NCI-H69 (cell line): ENCODE measurements around the gene MMRN1.

Experiments
- DNase-seq: peaks from one replicate; lab custom pipeline; 2025; lab: John Stamatoyannopoulos, UW

Gene MMRN1

GRCh38 chr4:89998469-89999011, 103.9 kb downstream of the MMRN1 start:
- peak; percentile 99 for DNase-seq

- DNase-seq = peak; percentile 73
These were observed 106.4 kb downstream of the MMRN1 start for GRCh38 chr4:90001023-90001422.

- DNase-seq = peak; percentile 93
These were observed 107.9 kb downstream of the MMRN1 start for GRCh38 chr4:90002441-90003062.
